Myocyte (in vitro differentiated cells): ENCODE data around the gene TTC23. TPM values are rescaled to one million over a fixed set of nuclear protein-coding genes. Genes with fewer than 3 reads are reported as not detected.
"Not testable (repeated sequence)": the region's sequence is repeated elsewhere in the genome, so short reads cannot be mapped to it uniquely, and the experiment has no call there.

Experiments
- DNase-seq: peaks from one replicate; pipeline ENCODE4 v3.0.0-alpha.2; 2012; ENCODE audit warnings: low read depth
- total RNA-seq: library from RNA; depleted of rRNA; stranded (reverse); fragments of >200 nt; gene quantifications from 2 replicates; pipeline ENCODE4 v1.2.3, GENCODE V29; 2014

TTC23 gene
- total RNA-seq, 1 donor from 2014 or later, result 27.4 TPM

GRCh38 chr15:99197856-99198255, 51.5 kb downstream of the TTC23 start:
- no peak for DNase-seq

DNA sequence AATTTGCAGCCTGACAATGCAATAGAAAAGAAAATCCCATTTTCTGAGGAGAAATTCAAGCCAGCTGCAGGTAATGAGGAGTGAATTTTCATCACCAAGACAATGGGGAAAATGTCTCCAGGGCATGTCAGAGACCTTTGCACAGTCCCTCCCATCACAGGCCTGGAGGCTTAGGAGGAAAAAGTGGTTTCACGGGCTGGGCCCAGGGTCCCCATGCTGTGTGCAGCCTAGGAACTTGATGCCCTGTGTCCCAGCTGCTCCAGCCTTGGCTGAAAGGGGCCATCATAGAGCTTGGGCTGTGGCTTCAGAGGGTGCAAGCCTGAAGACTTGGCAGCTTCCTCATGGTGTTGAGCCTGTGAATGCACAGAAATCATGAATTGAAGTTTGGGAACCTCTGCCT, 57.2 kb downstream of the TTC23 start:
- not testable (repeated sequence) for DNase-seq

DNA sequence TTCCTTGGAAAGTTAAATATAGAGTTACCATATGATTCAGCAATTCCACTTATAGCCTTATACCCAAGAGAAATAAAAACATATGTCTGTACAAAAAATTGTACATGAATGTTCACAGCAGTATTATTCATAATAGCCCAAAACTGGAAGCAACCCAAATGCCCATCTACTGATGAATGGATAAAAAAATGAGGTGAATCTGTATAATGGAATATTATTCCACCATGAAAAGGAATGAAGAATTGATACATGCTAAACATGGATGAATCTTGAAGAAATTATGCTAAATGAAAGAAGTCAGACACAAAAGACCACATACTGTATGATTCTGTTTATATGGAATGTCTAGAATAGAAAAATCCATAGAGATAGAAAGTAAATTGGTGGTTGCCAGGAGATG, 61.4 kb downstream of the TTC23 start:
- DNase-seq, result no peak

DNA sequence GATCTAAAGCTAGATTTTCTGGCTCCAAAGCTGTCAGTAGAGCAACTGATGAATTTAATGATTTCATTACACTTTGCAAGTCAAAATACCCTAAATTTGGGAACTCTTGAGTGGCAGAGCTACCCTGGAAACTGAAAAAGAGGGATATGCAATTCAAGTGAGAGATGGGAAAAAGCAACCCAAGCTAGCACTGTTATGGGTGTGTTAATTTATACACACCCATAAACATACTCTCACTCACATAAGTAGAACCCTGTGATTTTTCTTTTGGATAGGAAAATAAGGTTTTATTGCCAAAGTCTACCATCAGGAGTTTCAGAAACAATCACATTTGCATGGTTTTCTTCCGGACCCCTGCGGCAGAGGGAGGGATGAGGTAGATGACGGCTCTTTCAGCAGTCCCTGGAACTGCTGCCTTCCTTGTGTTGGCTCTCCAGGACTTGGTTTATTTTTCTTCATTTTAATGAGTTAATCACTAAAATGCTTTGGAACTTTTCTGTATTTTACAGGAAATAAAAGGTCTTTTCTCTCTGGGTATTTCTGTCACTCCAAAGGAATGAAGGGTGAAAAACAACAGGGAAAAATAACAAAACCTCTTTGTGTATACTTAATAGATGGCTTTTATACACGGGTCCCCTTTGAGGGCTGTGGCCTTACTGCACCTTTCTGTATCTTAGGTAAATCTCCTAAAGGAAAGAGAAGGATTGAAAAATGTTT, 63.8 kb downstream of the TTC23 start:
- DNase-seq, result no peak

GRCh38 chr15:99182791-99183190, 66.6 kb downstream of the TTC23 start:
- DNase-seq, result no peak

DNA sequence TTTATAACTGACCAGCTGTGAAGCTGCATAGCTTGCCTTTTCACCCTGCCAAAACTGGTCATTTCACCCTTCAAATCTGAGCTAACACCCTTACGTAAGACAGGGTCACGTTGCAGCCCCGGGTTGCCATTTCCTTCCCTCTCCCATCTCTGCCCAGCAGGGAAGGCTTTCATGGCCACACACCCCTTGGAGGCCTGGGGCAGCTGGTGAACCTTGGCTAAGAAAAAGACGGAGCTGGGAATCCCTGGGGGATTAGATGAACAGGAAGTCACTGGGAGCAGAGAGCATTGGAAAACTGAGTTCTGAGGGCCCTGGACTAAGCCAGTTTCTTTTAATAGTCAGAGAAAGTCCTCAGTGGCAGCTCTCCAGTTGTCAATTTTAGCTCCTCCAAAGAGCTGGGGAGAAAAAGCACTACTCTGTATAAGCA, 67.8 kb downstream of the TTC23 start:
- peak; percentile 74 for DNase-seq

GRCh38 chr15:99180964-99181306, 68.4 kb downstream of the TTC23 start:
- DNase-seq, result no peak

GRCh38 chr15:99180086-99180963, 69.1 kb downstream of the TTC23 start:
- DNase-seq, result peak; percentile 76

DNA sequence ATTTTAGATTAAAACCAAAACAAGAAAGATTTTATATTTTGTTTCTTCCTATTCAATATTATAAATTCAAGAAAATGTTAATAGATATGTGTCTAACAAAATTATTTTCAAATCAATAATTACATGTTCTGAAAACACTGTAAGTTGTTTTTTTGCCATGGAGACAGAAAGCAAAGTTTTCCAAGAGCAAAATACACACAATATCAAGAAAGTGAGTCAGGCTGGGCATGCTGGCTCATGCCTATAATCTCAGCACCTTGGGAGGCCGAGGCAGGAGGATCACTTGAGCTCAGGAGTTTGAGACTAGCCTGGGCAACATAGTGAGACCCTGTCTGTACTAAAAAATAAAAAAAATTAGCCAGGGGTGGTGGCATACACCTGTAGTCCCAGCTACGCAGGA, 71.7 kb downstream of the TTC23 start:
- no peak for DNase-seq

DNA sequence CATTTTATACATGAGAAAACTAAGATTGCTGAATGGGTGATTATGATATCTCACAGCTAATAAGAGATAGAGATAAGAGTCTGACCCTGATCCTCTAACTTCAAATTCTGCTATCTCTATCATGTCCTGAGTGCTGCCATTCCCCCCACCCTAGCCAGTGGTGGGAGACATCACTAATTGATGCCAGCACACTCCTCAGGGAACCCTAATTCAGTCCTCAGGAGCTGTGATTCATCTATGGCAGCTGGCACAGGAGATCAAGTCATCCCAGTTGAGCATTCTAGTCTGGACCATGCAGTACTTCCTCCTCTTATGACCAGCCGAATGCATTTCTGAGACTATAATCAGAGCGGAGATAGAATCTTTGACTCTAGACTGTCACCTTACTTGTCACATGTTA, 72.6 kb downstream of the TTC23 start:
- DNase-seq, result peak; percentile 86

GRCh38 chr15:99174567-99175395, 74.6 kb downstream of the TTC23 start:
- DNase-seq, result peak; percentile 35

- DNase-seq, result no peak
Observed at GRCh38 chr15:99172989-99173388, 76.4 kb downstream of the TTC23 start.

DNA sequence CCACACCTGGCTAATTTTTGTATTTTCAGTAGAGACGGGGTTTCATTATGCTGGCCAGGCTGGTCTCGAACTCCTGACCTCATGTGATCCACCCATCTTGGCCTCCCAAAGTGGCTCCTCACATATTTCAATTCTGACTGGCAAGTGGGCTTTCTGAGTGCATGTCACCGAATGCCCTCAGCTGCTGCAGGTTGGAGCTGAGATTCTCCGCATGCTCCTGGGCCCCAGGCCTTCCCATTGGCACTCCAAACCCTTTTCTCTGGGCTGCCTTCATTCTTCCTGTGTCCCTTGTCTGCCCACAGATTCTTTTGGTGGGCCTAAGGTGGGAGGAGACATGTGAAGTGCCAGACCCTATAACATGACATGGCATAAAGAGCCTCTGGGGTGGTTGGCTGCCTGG, 77.2 kb downstream of the TTC23 start:
- DNase-seq, result peak; percentile 26

DNA sequence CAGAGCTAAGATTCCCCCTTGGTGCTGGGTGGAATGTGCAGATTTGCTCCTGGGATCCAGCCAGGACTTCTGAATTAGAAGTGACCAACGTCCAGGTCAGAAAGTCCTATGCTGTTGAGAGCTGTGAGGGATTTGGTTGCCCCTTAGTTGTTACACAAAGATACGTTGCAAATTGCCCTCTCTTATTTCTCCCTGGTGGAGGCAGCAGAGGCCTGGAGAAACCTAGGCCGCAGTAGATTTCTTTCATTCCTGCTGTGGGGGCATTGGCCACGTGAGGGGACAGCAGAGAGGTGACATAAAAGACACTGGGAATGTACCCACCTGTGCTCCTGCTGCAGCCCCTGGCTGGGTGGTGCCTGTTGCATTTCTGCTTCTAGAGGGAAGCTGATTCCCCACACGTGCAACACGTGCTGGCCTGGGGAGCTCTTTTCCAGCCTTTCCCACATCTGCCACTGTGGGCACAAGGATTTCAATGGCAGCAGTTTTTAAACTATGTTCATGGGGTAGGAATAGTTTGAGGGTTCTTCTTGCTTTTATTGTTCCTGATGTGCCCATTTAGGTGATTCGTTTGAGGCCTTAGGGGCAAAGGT, 78.8 kb downstream of the TTC23 start:
- no peak for DNase-seq

DNA sequence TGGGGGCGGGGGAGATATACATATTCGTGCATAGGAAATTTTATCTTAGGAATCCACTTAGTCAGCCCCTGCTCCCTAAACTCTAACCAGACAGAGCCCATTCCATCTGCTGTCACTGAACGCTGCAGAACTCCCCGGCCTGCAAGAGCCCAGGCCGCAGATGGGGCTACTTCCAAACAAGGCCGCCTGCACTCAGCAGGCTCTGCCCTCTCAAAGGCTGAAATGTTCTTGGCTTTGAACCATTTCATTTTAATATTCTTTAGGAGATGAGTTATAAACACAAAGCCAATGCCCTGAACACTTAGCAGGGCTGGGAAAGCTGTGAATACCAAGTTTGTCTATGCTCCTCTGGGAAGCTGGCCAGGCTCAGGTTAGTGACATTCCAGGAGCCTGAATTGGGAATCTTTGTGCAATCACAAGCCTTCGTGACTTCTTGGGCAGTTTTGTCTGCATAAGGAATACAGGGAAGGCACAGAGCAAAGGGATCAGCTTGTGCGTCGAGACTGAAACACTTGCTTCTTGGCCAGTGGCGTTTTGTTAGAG, 79.5 kb downstream of the TTC23 start:
- no peak for DNase-seq

DNA sequence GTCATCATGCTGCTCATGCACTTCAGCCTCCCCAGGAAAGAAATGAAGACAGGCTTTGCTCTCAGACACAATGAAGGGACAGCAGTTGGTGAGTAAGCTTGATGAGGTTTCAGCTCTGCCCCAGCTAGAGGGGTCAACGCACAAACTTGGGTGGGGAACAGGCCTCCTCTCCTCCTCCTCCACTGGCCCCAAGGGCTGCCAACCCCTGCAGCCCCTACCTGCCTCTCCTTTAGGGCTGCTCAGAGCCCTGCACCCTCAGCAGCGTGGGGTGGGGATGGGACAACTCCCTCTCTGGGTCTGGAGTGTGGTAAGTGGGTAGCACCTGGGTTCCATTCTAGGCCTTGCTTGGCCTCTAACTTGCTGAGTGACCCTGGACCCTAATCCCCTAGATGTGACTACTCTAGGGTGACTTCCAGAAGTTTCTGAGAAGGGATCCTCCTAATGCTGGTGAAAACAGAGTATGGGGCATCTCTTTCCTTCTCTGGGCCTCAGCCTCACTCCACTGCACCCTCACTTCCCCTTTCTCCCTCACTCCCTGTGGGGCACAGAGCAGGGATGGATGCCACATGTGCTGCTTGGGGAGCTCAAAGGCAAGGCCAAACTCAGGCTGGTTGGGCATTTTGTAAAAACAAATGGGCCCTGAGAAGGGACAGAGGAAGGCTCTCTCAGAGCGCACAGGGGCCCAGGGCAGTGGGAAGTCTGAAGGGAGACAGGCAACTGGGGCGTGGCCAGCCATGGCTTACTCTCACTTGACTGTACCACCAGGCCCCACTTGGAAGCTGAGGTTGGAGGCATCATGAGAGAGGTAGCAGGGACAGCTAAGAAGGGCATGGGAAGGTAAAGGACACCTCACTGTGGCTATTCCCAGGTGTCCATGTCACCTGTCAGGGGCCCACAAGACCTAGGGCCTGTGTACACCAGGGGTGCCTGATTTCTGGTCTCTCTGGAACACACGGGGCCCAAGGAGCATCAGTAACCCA, 80.5 kb downstream of the TTC23 start:
- DNase-seq, result no peak

DNA sequence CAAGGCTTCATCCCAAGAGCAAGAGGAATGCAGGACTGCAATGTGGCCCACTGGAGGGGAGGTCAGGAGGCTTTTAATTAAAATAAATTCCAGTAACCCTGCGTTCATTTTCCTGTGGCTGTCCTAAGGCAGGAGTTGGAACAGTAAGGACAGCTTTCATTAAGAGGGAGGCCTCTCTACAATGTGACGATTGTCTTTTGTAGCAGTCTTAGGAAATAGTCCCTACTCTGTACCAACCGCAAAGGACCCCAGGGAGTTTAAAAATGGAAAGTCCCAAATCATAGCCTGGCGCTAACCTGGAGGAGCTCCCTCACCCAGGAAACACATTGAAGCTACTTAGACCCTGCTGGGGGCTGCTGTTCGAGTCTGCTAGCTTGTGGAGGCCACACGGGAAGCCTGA, 81.7 kb downstream of the TTC23 start:
- DNase-seq, result no peak

- peak; percentile 92 for DNase-seq
Observed at GRCh38 chr15:99167201-99167600, 82.2 kb downstream of the TTC23 start.

DNA sequence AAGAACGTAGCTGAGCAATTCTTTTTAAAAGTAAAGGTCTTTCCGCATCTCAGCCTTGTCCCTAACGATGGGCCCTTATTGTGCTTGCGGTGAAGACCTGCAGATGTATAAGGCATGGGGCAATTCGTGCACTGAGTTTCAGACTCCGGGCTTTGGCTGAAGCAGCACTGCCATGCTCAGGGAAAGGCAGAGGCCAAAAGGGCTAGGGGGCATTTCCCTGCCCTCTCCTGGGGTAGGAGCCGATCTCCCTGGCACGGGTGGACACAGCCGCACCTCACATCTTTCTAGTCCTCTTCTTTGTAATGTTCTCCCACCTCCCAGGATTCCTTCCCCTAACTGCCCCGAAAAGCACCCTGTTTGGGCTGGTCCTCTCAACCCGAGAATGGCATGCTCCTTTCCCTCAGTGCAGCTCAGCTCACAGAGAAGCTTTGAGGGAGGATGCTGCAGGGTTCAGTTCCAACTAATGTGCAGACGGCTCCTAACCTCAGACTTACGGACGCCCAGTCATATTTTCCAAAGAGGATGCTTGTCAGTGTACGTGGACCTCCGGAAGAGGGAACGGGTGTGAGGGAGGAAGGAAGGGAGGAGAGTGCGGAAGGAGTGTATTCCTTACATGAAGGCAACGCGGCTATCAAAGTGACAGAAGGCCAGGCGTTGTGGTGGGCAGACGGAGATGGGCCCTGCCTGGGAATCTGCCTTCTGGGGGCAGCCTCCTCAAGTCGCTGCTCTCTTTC, 83.3 kb downstream of the TTC23 start:
- DNase-seq, result no peak
